GM18526 (cell line): Measurements from ENCODE around the gene AMELX.

Source experiments
- POLR2A ChIP-seq: IDR thresholded peaks from 3 replicates; pipeline ENCODE4 v1.6.1; 2011; ENCODE audit not compliant: insufficient read length; ENCODE audit errors: extremely low read depth

The AMELX gene

GRCh38 chrX:11290416-11291102 lies 2.7 kb upstream of the AMELX start:
- TF ChIP-seq POLR2A: no peak

GRCh38 chrX:11296051-11296450 lies 2.8 kb downstream of the AMELX start:
- TF ChIP-seq POLR2A: no peak

- no peak for TF ChIP-seq POLR2A
These were observed 5.4 kb downstream of the AMELX start for GRCh38 chrX:11298600-11298999.

GRCh38 chrX:11304829-11305228 lies 11.6 kb downstream of the AMELX start:
- no peak for TF ChIP-seq POLR2A

- TF ChIP-seq POLR2A: no peak
These were observed 12.4 kb downstream of the AMELX start for GRCh38 chrX:11305641-11306040.

GRCh38 chrX:11309220-11309619 lies 16.0 kb downstream of the AMELX start:
- no peak for TF ChIP-seq POLR2A

GRCh38 chrX:11311706-11312105 lies 18.5 kb downstream of the AMELX start:
- no peak for TF ChIP-seq POLR2A

- TF ChIP-seq POLR2A: no peak
These were observed 26.8 kb downstream of the AMELX start for GRCh38 chrX:11319806-11320520.

GRCh38 chrX:11321986-11322385 lies 28.8 kb downstream of the AMELX start:
- no peak for TF ChIP-seq POLR2A

- no peak for TF ChIP-seq POLR2A
These were observed 34.9 kb downstream of the AMELX start for GRCh38 chrX:11328134-11328533.

- TF ChIP-seq POLR2A: no peak
These were observed 35.8 kb downstream of the AMELX start for GRCh38 chrX:11329021-11329420.

GRCh38 chrX:11331788-11332187 lies 38.6 kb downstream of the AMELX start:
- no peak for TF ChIP-seq POLR2A

- no peak for TF ChIP-seq POLR2A
These were observed 41.0 kb downstream of the AMELX start for GRCh38 chrX:11334165-11334564.

GRCh38 chrX:11336201-11336600 lies 43.0 kb downstream of the AMELX start:
- TF ChIP-seq POLR2A: no peak

GRCh38 chrX:11337292-11338009 lies 44.2 kb downstream of the AMELX start:
- TF ChIP-seq POLR2A: no peak
